ENCODE results near the gene CDC42BPG.

Gene CDC42BPG

GRCh38 chr11:64879244-64879900 lies 34.9 kb upstream of the CDC42BPG start:
- no peak for DNase-seq

GRCh38 chr11:64878494-64879243 lies 34.2 kb upstream of the CDC42BPG start, which contains the start of gene EHD1:
TSS of gene EHD1 (minus strand) at chr11:64878621. CDS start at chr11:64878464, 157 bp downstream.
- peak; percentile 99 for DNase-seq

- no peak for DNase-seq
These were observed 33.7 kb upstream of the CDC42BPG start for GRCh38 chr11:64878223-64878493.

- no peak for DNase-seq
These were observed 33.2 kb upstream of the CDC42BPG start for GRCh38 chr11:64877390-64878222.

- DNase-seq, result no peak
These were observed 32.4 kb upstream of the CDC42BPG start for GRCh38 chr11:64876835-64877341.

- no peak for DNase-seq
These were observed 31.8 kb upstream of the CDC42BPG start for GRCh38 chr11:64876229-64876750.

- no peak for DNase-seq
These were observed 31.1 kb upstream of the CDC42BPG start for GRCh38 chr11:64875369-64876228.

- DNase-seq, result no peak
These were observed 30.1 kb upstream of the CDC42BPG start for GRCh38 chr11:64874308-64875240.

- DNase-seq, result no peak
These were observed 28.5 kb upstream of the CDC42BPG start for GRCh38 chr11:64872790-64873488.

GRCh38 chr11:64871492-64871891 lies 27.0 kb upstream of the CDC42BPG start:
- DNase-seq, result no peak

GRCh38 chr11:64870893-64871466 lies 26.5 kb upstream of the CDC42BPG start:
- DNase-seq, result no peak

- DNase-seq, result no peak
These were observed 25.9 kb upstream of the CDC42BPG start for GRCh38 chr11:64870176-64870892.

GRCh38 chr11:64869571-64870175 lies 25.2 kb upstream of the CDC42BPG start:
- DNase-seq, result no peak

GRCh38 chr11:64868904-64869570 lies 24.6 kb upstream of the CDC42BPG start:
- no peak for DNase-seq

GRCh38 chr11:64867748-64868462 lies 23.5 kb upstream of the CDC42BPG start:
- DNase-seq, result no peak

GRCh38 chr11:64866173-64866491 lies 21.7 kb upstream of the CDC42BPG start:
- DNase-seq, result no peak

GRCh38 chr11:64865286-64866172 lies 21.1 kb upstream of the CDC42BPG start:
- no peak for DNase-seq
